Panc1 (cell line): ENCODE measurements around the gene IFIT3. TPM values are rescaled to one million over a fixed set of nuclear protein-coding genes. Genes with fewer than 3 reads are reported as not detected.
A peak's percentile ranks its signal among the peaks of the same experiment; 100 is the strongest.

Experiments
- ATAC-seq: fragments of 200-7000 bp; cut with Tn5 transposase; 2 replicates; pipeline ENCODE4 v1.9.1; 2020; ENCODE audit warnings: mild to moderate bottlenecking, moderate library complexity
- BruUV-seq: library from RNA; stranded (reverse); fragments of 400-500 nt; replicated peaks from 2 replicates; lab custom pipeline; 2021; lab: Mats Ljungman, UMichigan
- CTCF ChIA-PET: fragments of 300-600 bp; sonication (Branson Sonifier 250); formaldehyde crosslinking; loops from one replicate; lab custom pipeline; 2022; ENCODE audit warnings: antibody characterized with exemption; lab: Charles Lee
- POLR2A ChIA-PET: fragments of 300-600 bp; sonication (Branson Sonifier 250); formaldehyde crosslinking; loops from one replicate; lab custom pipeline; 2022; ENCODE audit warnings: antibody characterized with exemption; lab: Charles Lee
- DNase-seq: peaks from one replicate; pipeline ENCODE4 v3.0.0-alpha.2; 2010; ENCODE audit warnings: low read depth, low spot score
- H3K27ac ChIP-seq: 2 replicates; pipeline ENCODE4 v1.5.1; 2011; ENCODE audit warnings: mild to moderate bottlenecking, low read length, inconsistent platforms
- H3K27me3 ChIP-seq: fragments of 200-500 bp; sonication (Bioruptor generic); 2 replicates; pipeline ENCODE4 v1.6.0; 2014; ENCODE audit warnings: low read length, inconsistent platforms; ENCODE audit not compliant: control insufficient read depth, insufficient read depth
- H3K36me3 ChIP-seq: fragments of 200-500 bp; sonication (Bioruptor generic); 2 replicates; pipeline ENCODE4 v1.5.1; 2014; ENCODE audit warnings: inconsistent platforms, mild to moderate bottlenecking, low read length, moderate library complexity; ENCODE audit not compliant: control insufficient read depth, insufficient read depth
- H3K4me1 ChIP-seq: 2 replicates; pipeline ENCODE4 v1.5.1; 2011; ENCODE audit warnings: inconsistent platforms, mild to moderate bottlenecking, low read length, moderate library complexity; ENCODE audit not compliant: control insufficient read depth, insufficient read depth
- H3K4me3 ChIP-seq, 2 experiments: 2 replicates each; pipeline ENCODE4 v1.5.1; 2011 to 2012; ENCODE audit warnings: low read depth in 2 of 2, low read length in 2 of 2, mild to moderate bottlenecking in 2 of 2, inconsistent platforms in 1 of 2, moderate library complexity in 1 of 2
- H3K9me3 ChIP-seq: fragments of 200-500 bp; sonication (Bioruptor generic); 2 replicates; pipeline ENCODE4 v1.5.1; 2014; ENCODE audit warnings: low read depth, mild to moderate bottlenecking, inconsistent platforms, low read length, moderate library complexity; ENCODE audit not compliant: control insufficient read depth, insufficient read depth
- CTCF ChIP-seq: fragments of 450-650 bp; IDR thresholded peaks from 2 replicates; pipeline ENCODE4 v1.5.1; 2017; ENCODE audit warnings: mild to moderate bottlenecking
- POLR2AphosphoS5 ChIP-seq: IDR thresholded peaks from 2 replicates; pipeline ENCODE4 v1.6.1; 2012; ENCODE audit warnings: mild to moderate bottlenecking, low read depth, low read length, moderate library complexity
- REST ChIP-seq, 2 experiments: IDR thresholded peaks; 2 replicates each; pipeline ENCODE4 v1.6.1; 2011 to 2012; ENCODE audit warnings: low read depth in 2 of 2, control low read depth in 1 of 2, low read length in 1 of 2, mild to moderate bottlenecking in 1 of 2, moderate library complexity in 1 of 2; ENCODE audit not compliant: insufficient read depth in 1 of 2
- SIN3A ChIP-seq: IDR thresholded peaks from 2 replicates; pipeline ENCODE4 v1.6.1; 2012; ENCODE audit warnings: low read depth, mild to moderate bottlenecking, low read length, moderate library complexity, borderline replicate concordance; ENCODE audit not compliant: insufficient read depth
- TCF7L2 ChIP-seq: IDR thresholded peaks from 2 replicates; pipeline ENCODE4 v1.6.1; 2011; ENCODE audit warnings: mild to moderate bottlenecking, low read depth, low read length, inconsistent platforms
- in situ Hi-C: cut with HindIII; loops from 2 replicates; pipeline ENCODE4 v1.10.0; 2016; ENCODE audit warnings: low sequenced_read_pairs, low pct_unique_long_range_greater_than_20kb
- intact Hi-C: fragments of 100-400 bp; cut with micrococcal nuclease; formaldehyde crosslinking; loops from one replicate; pipeline ENCODE4 v1.10.0; 2022; ENCODE audit not compliant: unreplicated experiment
- total RNA-seq: library from RNA; stranded (reverse); gene quantifications from one replicate; pipeline ENCODE4 v1.2.1, GENCODE V29; 2021; ENCODE audit not compliant: unreplicated experiment

The IFIT3 gene
- total RNA-seq, 1 experiment from 2014 or later, result 29.8 TPM

GRCh38 chr10:89299031-89299430, 28.8 kb upstream of the IFIT3 start:
- Histone ChIP-seq H3K4me3 (no peak overlapping the region), H3K27ac (no peak overlapping the region), H3K27me3 (no peaks in the 10 kb centered on the region), H3K9me3 (peaks cover 4% of the 10 kb centered on the region; the same call in 1 of the 2 replicates), H3K36me3 (no peaks in the 10 kb centered on the region), H3K4me1 (peaks cover 17% of the 10 kb centered on the region)
- in situ Hi-C loops (no loop called here), intact Hi-C loops (no loop called here)
- ChIA-PET CTCF (no interaction called here), POLR2A (no interaction called here)
- no peak for TF ChIP-seq POLR2AphosphoS5
- TF ChIP-seq CTCF, result no peak
- TF ChIP-seq REST (IDR thresholded peaks at IDR 0.05; ENCODE audit: insufficient read depth in 1 of 2, low read depth in 2 of 2, low read length in 1 of 2), result no peak
- TF ChIP-seq TCF7L2, result no peak
- no peak for TF ChIP-seq SIN3A
- ATAC-seq, result no peak
- no peak for DNase-seq
- no TSS peak for BruUV-seq

- no peaks in the 10 kb centered on the region for H3K36me3 ChIP-seq
- H3K9me3 ChIP-seq, result peaks cover 4% of the 10 kb centered on the region; the same call in 1 of the 2 replicates
- peak overlapping the region; percentile 90 for H3K27ac ChIP-seq
- ChIA-PET CTCF (no interaction called here), POLR2A (no interaction called here)
- ATAC-seq (peak; percentile 66), DNase-seq (no peak)
- peak overlapping the region; percentile 50 to 63 for H3K4me3 ChIP-seq
- intact Hi-C loops (no loop called here), in situ Hi-C loops (no loop called here)
- no TSS peak for BruUV-seq
- H3K27me3 ChIP-seq, result no peaks in the 10 kb centered on the region
- TF ChIP-seq CTCF, result no peak
- TF ChIP-seq POLR2AphosphoS5, result no peak
- TF ChIP-seq TCF7L2, result no peak
- no peak for TF ChIP-seq REST (IDR thresholded peaks at IDR 0.05; ENCODE audit: insufficient read depth in 1 of 2, low read depth in 2 of 2, low read length in 1 of 2)
- TF ChIP-seq SIN3A, result no peak
- H3K4me1 ChIP-seq, result peaks cover 19% of the 10 kb centered on the region
Observed at GRCh38 chr10:89301232-89301631, 26.6 kb upstream of the IFIT3 start.
